ENCODE measurements around the gene ZGLP1. TPM values are rescaled to one million over a fixed set of nuclear protein-coding genes. Genes with fewer than 3 reads are reported as not detected.

ZGLP1 gene
- total and polyA plus RNA-seq, 9 donors: 0.27 to 5.6 (median 3.0) TPM

- TF ChIP-seq POLR2A (IDR thresholded peaks at IDR 0.05) (no peak), CTCF (IDR thresholded peaks at IDR 0.05) (no peak), EP300 (IDR thresholded peaks at IDR 0.05) (no peak)
- Histone ChIP-seq H3K36me3 (no peaks in the 10 kb centered on the region), H3K27ac (peak overlapping the region in 1 of 2 donors; percentile 63), H3K27me3 (no peaks in the 10 kb centered on the region), H3K4me1 (ENCODE audit: insufficient read depth) (peaks cover 12% of the 10 kb centered on the region), H3K9me3 (no peaks in the 10 kb centered on the region), H3K4me3 (peak overlapping the region; percentile 91)
- 1 to 4% (median 3%) methylated on average over 48 to 59 of the region's 59 CpGs for whole genome bisulfite sequencing, 3 donors
- intact Hi-C loops (cut with DNase I): loop anchor here in 1 of 4 donors (5.0 kb wide), 1 partner anchor 48 kb away; the partner anchor contains the start of gene TYK2
- peak; percentile 94 to 98 (median 97) for DNase-seq
Observed at GRCh38 chr19:10334588-10335351, 25.2 kb upstream of the ZGLP1 start.

- peak overlapping the region in 1 of 2 donors; percentile 89 for H3K27ac ChIP-seq
- H3K4me3 ChIP-seq: peak overlapping the region; percentile 91
- H3K4me1 ChIP-seq (ENCODE audit: insufficient read depth): peaks cover 12% of the 10 kb centered on the region
- H3K9me3 ChIP-seq: no peaks in the 10 kb centered on the region
- DNase-seq: peak in 1 of 5 donors; percentile 53
- no peak for TF ChIP-seq POLR2A (IDR thresholded peaks at IDR 0.05)
- TF ChIP-seq EP300 (IDR thresholded peaks at IDR 0.05): no peak
- TF ChIP-seq CTCF (IDR thresholded peaks at IDR 0.05): no peak
- intact Hi-C loops (cut with DNase I): loop anchor here in 1 of 4 donors (5.0 kb wide), 1 partner anchor 48 kb away; the partner anchor contains the start of gene TYK2
- 0 to 10% (median 2%) methylated on average over 36 to 44 of the region's 44 CpGs for WGBS, 3 donors
- H3K27me3 ChIP-seq: no peaks in the 10 kb centered on the region
- H3K36me3 ChIP-seq: no peaks in the 10 kb centered on the region
Observed at GRCh38 chr19:10333758-10334587, 24.4 kb upstream of the ZGLP1 start.

- no peaks in the 10 kb centered on the region for H3K9me3 ChIP-seq
- H3K36me3 ChIP-seq: no peaks in the 10 kb centered on the region
- H3K27me3 ChIP-seq: no peaks in the 10 kb centered on the region
- 0 to 2% (median 1%) methylated on average over 69 to 82 of the region's 82 CpGs for WGBS, 3 donors
- H3K4me1 ChIP-seq (ENCODE audit: insufficient read depth): peaks cover 12% of the 10 kb centered on the region
- H3K4me3 ChIP-seq: peak within 1 kb of the TSS; percentile 91
- peak within 1 kb of the TSS; percentile 78 to 89 for H3K27ac ChIP-seq
- TF ChIP-seq CTCF (IDR thresholded peaks at IDR 0.05) (no peak), POLR2A (IDR thresholded peaks at IDR 0.05) (peak; percentile 81)
- DNase-seq: peak; percentile 98 to 99 (median 98)
- intact Hi-C loops (cut with DNase I): loop anchor here in 1 of 4 donors (5.0 kb wide), 1 partner anchor 49 kb away; the partner anchor contains the start of gene TYK2
Observed at GRCh38 chr19:10332965-10333757, 23.5 kb upstream of the ZGLP1 start, which contains the start of gene RAVER1. Gene RAVER1 (minus strand): TSS chr19:10333529. CDS start chr19:10333507, 22 bp downstream.

Data from ovary (tissue), 9 donors.